BLaER1 treated with 17β-estradiol and CSF1 and Interleukin-3, amounts not matched to agents 10 nM and 100 nM (cell line): ENCODE measurements around the gene ANK3.
"Not testable (repeated sequence)": the region's sequence is repeated elsewhere in the genome, so short reads cannot be mapped to it uniquely, and the experiment has no call there.

Experiments used
- H3K27ac ChIP-seq, 11 experiments: shearing (Covaris generic); formaldehyde crosslinking; 2 replicates each; pipeline ENCODE4 v1.8.1; 2022
- H3K27me3 ChIP-seq, 11 experiments: shearing (Covaris generic); formaldehyde crosslinking; 2 replicates each; pipeline ENCODE4 v1.8.1; 2022
- H3K36me3 ChIP-seq, 11 experiments: shearing (Covaris generic); formaldehyde crosslinking; 2 replicates each; pipeline ENCODE4 v1.8.1; 2022
- H3K4me1 ChIP-seq, 10 experiments: shearing (Covaris generic); formaldehyde crosslinking; 2 replicates each; pipeline ENCODE4 v1.8.1; 2022
- H3K4me2 ChIP-seq, 11 experiments: shearing (Covaris generic); formaldehyde crosslinking; 2 replicates each; pipeline ENCODE4 v1.8.1; 2022
- H3K4me3 ChIP-seq, 10 experiments: shearing (Covaris generic); formaldehyde crosslinking; 2 replicates each; pipeline ENCODE4 v1.8.1; 2022
- H3K9ac ChIP-seq, 11 experiments: shearing (Covaris generic); formaldehyde crosslinking; 2 replicates each; pipeline ENCODE4 v1.8.1; 2022
- H3K9me3 ChIP-seq, 11 experiments: shearing (Covaris generic); formaldehyde crosslinking; replicated peaks in 1 of 11; 2 replicates each; pipeline ENCODE4 v1.8.1; 2022
- H4K20me1 ChIP-seq, 11 experiments: shearing (Covaris generic); formaldehyde crosslinking; 2 replicates each; pipeline ENCODE4 v1.8.1; 2022
- Cebpa-rat ChIP-seq, 11 experiments: shearing (Covaris generic); IDR thresholded peaks; 2 replicates each; pipeline ENCODE4 v1.8.1; 2022

The ANK3 gene

DNA sequence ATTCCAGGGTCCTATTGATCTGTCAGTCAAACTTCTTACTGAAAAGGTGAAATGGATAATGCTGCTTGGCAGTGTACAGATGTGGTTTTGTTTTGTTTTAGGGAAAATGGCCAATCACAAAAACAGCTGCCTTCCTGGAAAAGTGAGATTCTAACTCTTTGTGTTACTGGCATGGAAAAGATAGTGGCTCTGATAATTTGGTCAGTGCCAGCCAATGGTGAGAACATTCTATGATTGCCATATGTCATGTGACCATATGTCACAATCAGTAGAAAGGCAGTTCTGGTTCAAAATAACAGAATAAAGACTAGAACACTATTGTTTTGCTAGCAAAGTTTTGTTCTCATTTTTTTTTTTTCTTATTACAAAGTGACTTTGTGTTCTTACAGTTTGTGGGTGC lies 344.1 kb downstream of the ANK3 start:
- H3K36me3 ChIP-seq: no peaks in the 10 kb centered on the region
- H3K9ac ChIP-seq: no peak overlapping the region
- no peak overlapping the region for H3K4me2 ChIP-seq
- no peak overlapping the region for H3K27ac ChIP-seq
- no peaks in the 10 kb centered on the region for H4K20me1 ChIP-seq
- no peak for TF ChIP-seq Cebpa-rat (IDR thresholded peaks at IDR 0.05)
- H3K9me3 ChIP-seq: no peaks in the 10 kb centered on the region
- H3K4me1 ChIP-seq: no peaks in the 10 kb centered on the region
- no peaks in the 10 kb centered on the region for H3K27me3 ChIP-seq
- no peak overlapping the region for H3K4me3 ChIP-seq

DNA sequence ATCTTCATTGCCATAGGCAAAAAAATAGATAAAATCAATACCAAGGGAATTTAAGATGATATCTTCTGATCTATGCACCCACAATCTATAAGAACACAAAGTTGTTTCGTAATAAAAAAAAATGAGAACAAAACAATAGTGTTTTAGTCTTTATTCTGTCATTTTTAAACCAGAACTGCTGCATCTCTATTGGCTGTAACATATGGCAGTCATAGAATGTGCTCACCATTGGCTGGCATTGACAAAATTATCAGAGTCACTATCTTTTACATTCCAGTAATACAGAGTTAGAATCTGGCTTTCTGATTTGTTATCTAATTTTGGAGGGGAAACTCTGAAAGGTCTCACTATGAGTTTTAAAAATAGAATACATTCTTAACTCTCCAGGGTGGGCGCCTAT lies 344.7 kb downstream of the ANK3 start:
- H3K27me3 ChIP-seq: no peaks in the 10 kb centered on the region
- no peak overlapping the region for H3K4me3 ChIP-seq
- no peaks in the 10 kb centered on the region for H3K4me1 ChIP-seq
- no peak overlapping the region for H3K4me2 ChIP-seq
- H3K27ac ChIP-seq: no peak overlapping the region
- H3K36me3 ChIP-seq: no peaks in the 10 kb centered on the region
- H3K9ac ChIP-seq: no peak overlapping the region
- no peaks in the 10 kb centered on the region for H3K9me3 ChIP-seq
- no peak for TF ChIP-seq Cebpa-rat (IDR thresholded peaks at IDR 0.05)
- no peaks in the 10 kb centered on the region for H4K20me1 ChIP-seq

- no peaks in the 10 kb centered on the region for H3K27me3 ChIP-seq
- H3K4me3 ChIP-seq: no peak overlapping the region
- H3K36me3 ChIP-seq: no peaks in the 10 kb centered on the region
- H3K27ac ChIP-seq: no peak overlapping the region
- no peaks in the 10 kb centered on the region for H3K4me1 ChIP-seq
- TF ChIP-seq Cebpa-rat (IDR thresholded peaks at IDR 0.05): no peak
- no peak overlapping the region for H3K9ac ChIP-seq
- no peaks in the 10 kb centered on the region for H3K9me3 ChIP-seq
- no peaks in the 10 kb centered on the region for H4K20me1 ChIP-seq
- H3K4me2 ChIP-seq: no peak overlapping the region
These were observed 345.4 kb downstream of the ANK3 start for GRCh38 chr10:60044242-60044641.

- TF ChIP-seq Cebpa-rat (IDR thresholded peaks at IDR 0.05): no peak
- Histone ChIP-seq H3K27me3 (no peaks in the 10 kb centered on the region), H3K4me2 (no peak overlapping the region), H4K20me1 (no peaks in the 10 kb centered on the region), H3K9me3 (no peaks in the 10 kb centered on the region), H3K9ac (no peak overlapping the region), H3K4me1 (no peaks in the 10 kb centered on the region), H3K27ac (no peak overlapping the region), H3K36me3 (no peaks in the 10 kb centered on the region), H3K4me3 (no peak overlapping the region)
These were observed 346.0 kb downstream of the ANK3 start for GRCh38 chr10:60043561-60044241.

DNA sequence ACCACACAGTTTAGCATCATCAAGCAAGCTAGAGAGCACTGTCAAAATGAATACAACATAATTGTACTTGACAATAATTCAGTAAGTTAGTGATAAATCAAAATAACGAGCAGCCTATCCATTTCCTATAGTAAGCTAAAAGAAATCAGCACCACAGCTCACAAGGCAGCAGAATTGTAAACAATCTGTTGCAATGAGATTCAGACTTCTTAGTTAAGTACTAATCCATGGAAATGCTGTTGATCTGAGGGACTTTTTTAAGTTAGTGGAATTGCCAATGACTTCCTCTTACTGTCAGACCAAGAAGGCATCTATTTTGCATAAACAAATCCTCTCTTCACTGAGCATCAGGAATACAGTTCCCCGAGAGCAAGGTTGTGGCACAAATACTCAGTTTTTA lies 346.8 kb downstream of the ANK3 start:
- no peak overlapping the region for H3K4me3 ChIP-seq
- H3K9ac ChIP-seq: no peak overlapping the region
- H3K9me3 ChIP-seq: no peaks in the 10 kb centered on the region
- no peak for TF ChIP-seq Cebpa-rat (IDR thresholded peaks at IDR 0.05)
- H3K27me3 ChIP-seq: no peaks in the 10 kb centered on the region
- no peak overlapping the region for H3K27ac ChIP-seq
- H4K20me1 ChIP-seq: no peaks in the 10 kb centered on the region
- H3K36me3 ChIP-seq: no peaks in the 10 kb centered on the region
- no peaks in the 10 kb centered on the region for H3K4me1 ChIP-seq
- no peak overlapping the region for H3K4me2 ChIP-seq

DNA sequence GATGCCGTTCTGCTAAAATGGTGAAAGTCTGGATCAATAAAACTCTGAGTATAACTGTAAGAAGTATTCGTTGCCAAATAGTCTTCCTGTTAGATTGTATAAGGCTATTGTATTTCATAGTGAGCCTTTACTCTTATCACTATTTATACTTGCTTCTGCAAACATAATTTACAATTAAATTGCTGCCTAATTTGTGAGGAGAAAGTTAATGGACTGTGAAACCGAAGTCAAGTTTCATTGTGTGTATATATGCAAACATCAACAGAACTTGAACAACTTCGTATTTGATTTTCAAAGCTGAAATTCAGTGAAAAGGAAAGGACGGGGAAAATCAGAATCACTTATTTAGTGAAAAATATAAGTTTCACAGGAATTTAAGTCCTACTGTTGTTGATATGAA lies 347.4 kb downstream of the ANK3 start:
- H3K27me3 ChIP-seq: no peaks in the 10 kb centered on the region
- no peaks in the 10 kb centered on the region for H4K20me1 ChIP-seq
- no peaks in the 10 kb centered on the region for H3K9me3 ChIP-seq
- H3K9ac ChIP-seq: no peak overlapping the region
- H3K4me3 ChIP-seq: no peak overlapping the region
- no peaks in the 10 kb centered on the region for H3K36me3 ChIP-seq
- no peak overlapping the region for H3K27ac ChIP-seq
- H3K4me2 ChIP-seq: no peak overlapping the region
- no peak for TF ChIP-seq Cebpa-rat (IDR thresholded peaks at IDR 0.05)
- no peaks in the 10 kb centered on the region for H3K4me1 ChIP-seq

- Histone ChIP-seq H4K20me1 (no peaks in the 10 kb centered on the region), H3K27me3 (no peaks in the 10 kb centered on the region), H3K4me3 (no peak overlapping the region), H3K4me1 (no peaks in the 10 kb centered on the region), H3K4me2 (no peak overlapping the region), H3K36me3 (no peaks in the 10 kb centered on the region), H3K27ac (no peak overlapping the region), H3K9ac (no peak overlapping the region), H3K9me3 (no peaks in the 10 kb centered on the region)
- TF ChIP-seq Cebpa-rat (IDR thresholded peaks at IDR 0.05): no peak
These were observed 348.1 kb downstream of the ANK3 start for GRCh38 chr10:60041489-60042133.

DNA sequence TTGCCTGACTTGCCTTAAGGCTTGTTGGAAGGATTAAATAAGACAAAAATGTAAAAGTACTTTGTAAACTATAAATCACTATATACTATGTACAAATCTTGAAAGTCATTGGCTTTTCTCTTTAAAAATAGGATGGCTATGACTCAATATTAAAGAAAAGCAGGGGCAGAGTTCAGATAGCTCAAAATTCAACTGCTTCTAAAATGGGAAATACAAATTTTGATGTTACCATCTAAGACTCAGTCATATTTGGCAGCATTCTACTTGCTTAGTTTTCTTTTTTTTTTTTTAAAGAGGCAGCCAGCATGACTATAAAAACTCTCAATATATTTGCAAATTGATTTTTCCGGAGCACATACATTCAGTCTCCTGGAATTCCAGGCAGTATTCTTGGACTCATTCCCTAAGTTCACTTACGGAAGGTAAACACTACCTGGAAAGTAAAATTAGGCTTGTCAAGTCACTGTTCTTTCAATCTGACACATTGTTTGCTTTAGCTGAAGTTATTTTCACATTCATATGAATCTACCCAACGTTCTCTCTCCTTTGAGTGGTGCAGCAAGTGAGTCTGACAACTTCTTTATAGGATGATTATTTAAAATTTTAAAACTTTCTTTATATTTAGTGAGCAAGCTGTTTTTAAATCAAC lies 349.5 kb downstream of the ANK3 start:
- no peak for TF ChIP-seq Cebpa-rat (IDR thresholded peaks at IDR 0.05)
- Histone ChIP-seq H3K4me3 (no peak overlapping the region), H3K4me1 (no peaks in the 10 kb centered on the region), H3K27ac (no peak overlapping the region), H3K36me3 (no peaks in the 10 kb centered on the region), H3K9ac (no peak overlapping the region), H4K20me1 (no peaks in the 10 kb centered on the region), H3K27me3 (no peaks in the 10 kb centered on the region), H3K4me2 (no peak overlapping the region), H3K9me3 (no peaks in the 10 kb centered on the region)

DNA sequence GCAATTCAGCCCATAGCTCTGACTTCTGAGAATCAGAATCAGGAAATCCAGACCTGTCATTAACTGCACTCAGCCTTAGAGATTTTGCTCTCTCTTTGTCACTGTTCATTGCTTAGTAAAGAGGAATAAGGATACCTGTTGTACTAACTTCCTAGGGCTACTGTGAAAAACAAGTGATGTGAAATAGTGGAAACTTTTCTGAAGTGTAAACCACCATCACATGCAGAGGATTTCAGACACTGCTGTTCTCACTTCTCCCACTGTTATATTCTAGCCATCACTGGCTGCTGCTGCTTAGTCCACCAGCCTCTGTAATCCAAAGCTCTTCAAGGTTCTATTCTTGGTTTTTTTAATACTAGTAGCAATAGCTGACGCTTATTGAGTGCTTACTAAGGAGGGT lies 353.7 kb downstream of the ANK3 start:
- Histone ChIP-seq H3K4me1 (peaks cover 0 to 36% (median 22%) of the 10 kb centered on the region in 10 experiments; a peak in 13 of 20 replicates), H3K4me3 (no peak overlapping the region), H3K27me3 (no peaks in the 10 kb centered on the region), H3K36me3 (no peaks in the 10 kb centered on the region), H3K9me3 (no peaks in the 10 kb centered on the region), H3K9ac (no peak overlapping the region), H3K4me2 (no peak overlapping the region), H3K27ac (no peak overlapping the region), H4K20me1 (no peaks in the 10 kb centered on the region)
- no peak for TF ChIP-seq Cebpa-rat (IDR thresholded peaks at IDR 0.05)

- H3K4me2 ChIP-seq, H3K9ac ChIP-seq: not testable (repeated sequence)
These were observed 354.3 kb downstream of the ANK3 start for GRCh38 chr10:60035375-60035774.

More at GRCh38 chr10:60035375-60035774, 354.3 kb downstream of the ANK3 start:
- H4K20me1 ChIP-seq, H3K27me3 ChIP-seq, H3K4me3 ChIP-seq, H3K36me3 ChIP-seq, H3K27ac ChIP-seq, H3K9me3 ChIP-seq: not testable (repeated sequence)
- H3K4me1 ChIP-seq: peaks cover 0 to 42% (median 25%) of the 10 kb centered on the region in 10 experiments; a peak in 13 of 20 replicates
